RPMI8226 (cell line): Measurements from ENCODE around the gene ST6GALNAC1.
A peak's percentile ranks its signal among the peaks of the same experiment; 100 is the strongest.
"Not testable (repeated sequence)": the region's sequence is repeated elsewhere in the genome, so short reads cannot be mapped to it uniquely, and the experiment has no call there.

Experiments used
- DNase-seq: peaks from one replicate; pipeline ENCODE4 v3.0.0-alpha.2; 2015

Gene ST6GALNAC1

DNA sequence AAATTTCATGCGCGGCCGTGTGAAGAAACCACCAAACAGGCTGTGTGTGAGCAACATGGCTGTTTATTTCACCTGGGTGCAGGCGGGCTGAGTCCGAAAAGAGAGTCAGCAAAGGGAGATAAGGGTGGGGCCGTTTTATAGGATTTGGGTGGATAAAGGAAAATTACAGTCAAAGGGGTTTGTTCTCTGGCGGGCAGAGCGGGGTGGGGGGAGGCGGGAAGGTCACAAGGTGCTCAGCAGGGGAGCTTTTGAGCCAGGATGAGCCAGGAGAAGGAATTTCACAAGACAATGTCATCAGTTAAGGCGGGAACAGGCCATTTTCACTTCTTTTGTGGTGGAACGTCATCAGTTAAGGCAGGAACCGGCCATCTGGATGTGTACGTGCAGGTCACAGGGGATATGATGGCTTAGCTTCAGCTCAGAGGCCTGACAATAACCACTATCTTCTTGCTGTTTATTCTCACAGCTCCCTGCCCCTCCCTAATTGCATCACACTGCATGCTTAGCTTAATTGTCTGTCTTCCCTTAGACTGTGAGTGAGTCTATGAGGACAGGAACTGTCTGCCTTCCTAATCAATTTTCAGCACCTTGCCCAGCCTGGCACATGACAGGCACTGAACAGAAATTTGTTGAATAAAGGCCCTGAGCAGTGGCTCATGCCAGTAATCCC lies 32.3 kb downstream of the ST6GALNAC1 start:
- DNase-seq = not testable (repeated sequence)

DNA sequence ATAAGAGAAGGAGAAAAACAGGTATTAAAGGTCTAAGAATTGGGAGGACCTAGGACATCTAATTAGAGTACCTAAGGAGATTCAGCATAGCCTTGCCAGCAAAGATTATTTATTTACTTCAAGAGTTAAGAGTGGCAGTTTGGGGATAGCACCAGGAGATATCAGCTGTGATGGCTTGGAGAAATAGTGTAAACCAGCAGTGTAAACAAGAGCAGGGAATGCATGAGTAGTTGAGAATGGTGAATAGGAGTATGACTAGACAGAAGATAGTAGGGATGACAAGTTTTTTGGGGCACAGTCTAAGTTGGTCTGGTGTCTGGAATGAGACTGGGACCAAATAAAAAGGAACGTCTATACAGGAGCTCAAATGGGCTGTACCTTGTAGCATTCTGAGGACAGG lies 36.9 kb downstream of the ST6GALNAC1 start:
- not testable (repeated sequence) for DNase-seq

- no peak for DNase-seq
These were observed 42.5 kb downstream of the ST6GALNAC1 start for GRCh38 chr17:76601065-76601464.

DNA sequence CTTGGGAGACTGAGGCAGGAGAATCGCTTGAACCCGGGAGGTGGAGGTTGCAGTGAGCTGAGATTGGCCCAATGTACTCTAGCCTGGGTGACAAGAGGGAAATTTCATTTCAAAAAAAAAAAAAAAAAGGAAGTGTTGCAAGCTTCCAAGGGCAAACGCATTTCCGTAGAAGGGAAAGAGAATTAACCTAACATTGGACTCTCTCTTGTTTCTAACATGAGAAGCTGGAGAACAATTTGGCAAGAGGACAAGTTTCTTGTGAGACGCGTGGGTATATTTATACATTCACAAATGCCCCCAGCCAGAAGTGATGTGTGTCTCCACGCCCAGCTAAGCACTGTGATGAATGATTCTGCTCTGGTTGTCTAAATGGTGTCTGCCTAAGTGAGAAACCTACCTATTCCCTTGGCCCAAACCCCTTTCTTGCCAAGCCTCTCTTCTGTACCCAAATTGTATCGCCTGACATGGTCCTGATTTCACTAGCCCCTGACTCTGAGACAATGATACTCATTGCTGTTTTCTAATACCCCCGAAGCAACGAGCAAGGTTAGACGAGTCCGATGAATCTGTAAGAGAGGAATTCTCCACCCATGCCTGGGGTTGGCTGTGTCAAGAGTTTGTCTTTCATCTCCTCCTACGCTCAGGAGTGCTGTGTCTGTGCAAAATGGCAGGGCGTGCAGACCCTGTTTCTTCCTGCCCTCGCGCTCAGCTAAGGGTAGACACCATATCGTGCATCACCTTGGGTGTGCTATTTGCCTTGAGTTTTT lies 43.7 kb downstream of the ST6GALNAC1 start:
- DNase-seq = peak; percentile 61

- peak; percentile 88 for DNase-seq
These were observed 45.5 kb downstream of the ST6GALNAC1 start for GRCh38 chr17:76598004-76598439.

GRCh38 chr17:76597156-76598003 lies 46.2 kb downstream of the ST6GALNAC1 start:
- no peak for DNase-seq

DNA sequence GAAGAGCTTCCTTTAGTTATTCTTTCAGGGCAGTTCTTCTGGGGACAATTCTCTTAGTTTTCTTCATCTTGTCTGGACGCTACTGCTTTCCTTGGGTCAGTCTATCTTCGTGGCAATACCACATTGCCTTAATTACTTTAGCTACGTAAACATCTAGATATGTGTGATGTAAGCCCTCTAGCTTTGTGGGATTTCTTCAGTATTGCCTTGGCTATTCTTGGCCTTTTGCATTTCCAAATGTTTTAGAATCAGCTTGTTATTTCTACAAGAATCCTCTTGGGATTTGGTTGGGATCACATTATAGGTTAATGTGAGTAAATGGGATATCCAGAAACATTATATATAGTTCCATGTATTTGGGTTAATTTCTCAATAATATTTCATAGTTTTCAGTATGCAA lies 48.9 kb downstream of the ST6GALNAC1 start:
- no peak for DNase-seq

GRCh38 chr17:76593959-76594358 lies 49.6 kb downstream of the ST6GALNAC1 start:
- DNase-seq = no peak

DNA sequence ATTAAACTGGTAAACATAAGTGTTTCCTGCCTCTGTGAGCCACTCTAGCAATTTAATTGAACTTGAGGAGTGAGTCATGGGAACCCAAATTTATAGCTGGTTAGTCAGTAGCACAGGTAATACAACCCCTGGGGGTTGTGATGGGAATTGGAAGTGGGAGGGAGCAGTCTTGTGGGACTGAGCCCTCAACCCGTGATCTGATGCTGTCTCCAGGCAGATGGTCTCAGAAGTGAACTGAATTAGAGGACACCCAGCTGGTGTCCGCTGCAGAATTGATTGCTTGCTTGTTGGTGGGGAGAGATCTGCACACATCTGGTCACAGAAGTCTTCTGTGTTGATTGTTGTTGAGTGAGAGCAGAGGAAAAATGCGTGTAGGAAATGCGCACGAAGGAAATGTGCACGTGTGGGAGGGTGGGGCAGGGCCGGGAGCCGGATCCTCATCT lies 50.2 kb downstream of the ST6GALNAC1 start:
- DNase-seq = no peak

DNA sequence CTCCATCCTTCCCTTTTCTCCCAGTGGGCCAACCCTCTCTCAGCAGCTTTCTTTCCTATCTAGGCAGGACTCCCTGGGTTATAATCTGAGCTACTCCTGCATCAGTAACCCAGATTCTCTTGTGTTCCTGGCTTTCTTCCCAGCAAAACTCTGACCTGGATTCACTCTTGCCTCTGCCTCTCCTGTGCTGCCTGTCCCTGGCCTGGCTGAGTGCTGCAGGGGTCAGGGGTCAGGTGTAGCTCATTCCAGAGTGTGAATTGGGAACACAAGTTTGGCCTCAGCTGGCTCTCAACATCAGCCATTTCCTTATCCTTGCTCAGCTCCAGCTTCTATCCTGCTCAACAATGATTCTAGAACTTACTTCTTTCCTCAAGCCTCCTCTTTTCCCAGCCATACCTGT lies 55.4 kb downstream of the ST6GALNAC1 start:
- no peak for DNase-seq

GRCh38 chr17:76586741-76587487 lies 56.6 kb downstream of the ST6GALNAC1 start:
- no peak for DNase-seq

- DNase-seq = peak; percentile 70
These were observed 57.6 kb downstream of the ST6GALNAC1 start, which contains the start of gene ST6GALNAC2 for GRCh38 chr17:76585649-76586593. TSS of gene ST6GALNAC2 (minus strand) at chr17:76585860. CDS start at chr17:76585808, 52 bp downstream.

GRCh38 chr17:76585033-76585648 lies 58.4 kb downstream of the ST6GALNAC1 start:
- DNase-seq = peak; percentile 32

GRCh38 chr17:76584427-76585032 lies 59.0 kb downstream of the ST6GALNAC1 start:
- DNase-seq = peak; percentile 28

GRCh38 chr17:76582660-76583059 lies 60.9 kb downstream of the ST6GALNAC1 start:
- DNase-seq = no peak

- DNase-seq = no peak
These were observed 62.0 kb downstream of the ST6GALNAC1 start for GRCh38 chr17:76581515-76581914.

DNA sequence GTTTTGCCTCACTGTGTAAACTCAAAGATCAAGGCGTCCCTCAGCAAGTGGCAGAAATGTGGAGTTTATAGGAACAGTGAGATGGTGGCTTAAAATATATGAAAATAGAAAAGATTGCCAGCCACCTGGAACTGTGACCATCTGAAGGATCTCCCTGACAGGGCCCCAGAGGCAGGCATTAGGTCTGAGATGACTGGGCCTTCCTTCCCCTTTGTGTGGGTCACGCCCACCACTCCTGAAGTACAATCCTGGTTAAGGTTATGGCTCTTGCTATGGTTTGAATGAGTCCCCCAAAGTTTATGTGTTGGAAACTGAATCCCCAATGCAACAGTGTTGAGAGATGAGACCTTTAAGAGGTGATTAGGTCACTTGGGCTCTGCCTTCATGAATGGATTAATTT lies 64.3 kb downstream of the ST6GALNAC1 start:
- no peak for DNase-seq

DNA sequence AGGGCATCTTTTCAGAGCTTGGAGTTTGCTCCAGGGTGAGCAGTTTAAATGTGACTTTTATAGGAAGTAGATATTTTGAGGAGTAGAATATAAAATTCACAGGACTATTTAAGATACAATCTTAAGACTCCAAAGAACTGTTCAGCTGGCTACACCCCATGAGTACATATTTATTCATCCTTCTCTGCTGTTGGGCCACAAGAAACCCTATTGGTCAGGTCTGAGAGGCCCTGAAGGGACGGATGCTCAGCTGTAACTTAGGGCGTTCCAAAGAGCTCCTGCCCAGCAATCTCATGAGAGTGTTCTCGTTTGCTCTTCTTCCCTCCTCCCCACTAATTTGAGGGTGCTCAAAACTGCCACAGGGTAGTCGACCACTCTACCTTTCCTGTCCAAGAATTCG lies 65.2 kb downstream of the ST6GALNAC1 start:
- DNase-seq = no peak

DNA sequence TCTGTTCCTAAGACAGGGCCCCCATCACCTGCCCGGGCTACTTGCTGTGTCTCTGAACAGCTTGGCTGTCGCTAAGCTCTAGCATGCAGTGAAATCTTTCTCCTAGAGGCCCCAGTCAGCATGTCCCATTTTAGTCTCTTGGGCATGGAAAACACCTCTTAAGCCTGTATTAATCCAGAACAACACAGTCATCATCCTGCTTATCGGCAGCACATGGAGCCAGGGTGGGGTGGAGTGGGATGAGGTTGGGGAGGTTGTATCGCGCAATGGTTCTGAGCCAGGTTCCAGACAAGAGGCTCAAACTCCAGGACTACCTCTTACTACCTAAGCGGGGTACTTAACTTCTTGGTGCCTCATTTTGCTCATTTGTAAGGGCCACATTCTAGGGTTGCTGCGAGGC lies 65.7 kb downstream of the ST6GALNAC1 start:
- DNase-seq = no peak

GRCh38 chr17:76576189-76576588 lies 67.4 kb downstream of the ST6GALNAC1 start:
- DNase-seq = no peak
